IMR-90 (cell line): ENCODE results near the gene SERPINF2. TPM values are rescaled to one million over a fixed set of nuclear protein-coding genes. Genes with fewer than 3 reads are reported as not detected.

Experiments used
- ATAC-seq: fragments of 200-7000 bp; cut with Tn5 transposase; 2 replicates; pipeline ENCODE4 v1.9.1; 2020; ENCODE audit warnings: low read depth, mild to moderate bottlenecking, moderate library complexity
- BruUV-seq: library from RNA; stranded (reverse); fragments of 400-500 nt; replicated peaks from 2 replicates; lab custom pipeline; 2021; lab: Mats Ljungman, UMichigan
- CTCF ChIA-PET: fragments of 300-600 bp; formaldehyde crosslinking; extraction: SDS; loops from one replicate; lab custom pipeline; 2021; ENCODE audit warnings: antibody characterized with exemption; lab: Yijun Ruan, JAX
- POLR2A ChIA-PET: fragments of 300-600 bp; sonication (Branson Sonifier 250); formaldehyde crosslinking; loops from one replicate; lab custom pipeline; 2022; ENCODE audit warnings: antibody characterized with exemption; ENCODE audit not compliant: unreplicated experiment; lab: Charles Lee
- DNase-seq: peaks from one replicate; pipeline ENCODE4 v3.0.0; 2013
- H2AFZ ChIP-seq: replicated peaks from 2 replicates; pipeline ENCODE3; 2013; ENCODE audit warnings: low read length, mild to moderate bottlenecking; ENCODE audit not compliant: poor library complexity
- H2AK5ac ChIP-seq: 2 replicates; pipeline ENCODE4 v1.6.1; 2013; ENCODE audit warnings: low read depth, low read length, inconsistent platforms
- H2AK9ac ChIP-seq: replicated peaks from 2 replicates; pipeline ENCODE3; 2013; ENCODE audit warnings: mild to moderate bottlenecking, low read depth, low read length, moderate library complexity; ENCODE audit not compliant: poor library complexity
- H2BK120ac ChIP-seq: 2 replicates; pipeline ENCODE4 v1.6.1; 2013; ENCODE audit warnings: low read depth, low read length, inconsistent platforms
- H2BK15ac ChIP-seq: 3 replicates; pipeline ENCODE4 v1.6.1; 2013; ENCODE audit warnings: low read depth, low read length, inconsistent platforms
- H2BK20ac ChIP-seq: 2 replicates; pipeline ENCODE4 v1.6.1; 2013; ENCODE audit warnings: low read depth, mild to moderate bottlenecking, inconsistent platforms, low read length, moderate library complexity
- H2BK5ac ChIP-seq: 2 replicates; pipeline ENCODE4 v1.6.1; 2013; ENCODE audit warnings: mild to moderate bottlenecking, low read depth, low read length, inconsistent platforms; ENCODE audit not compliant: poor library complexity, severe bottlenecking
- H3K14ac ChIP-seq: replicated peaks from 2 replicates; pipeline ENCODE4 v1.6.1; 2013; ENCODE audit warnings: low read depth, low read length, inconsistent platforms
- H3K18ac ChIP-seq: 2 replicates; pipeline ENCODE4 v1.6.1; 2013; ENCODE audit warnings: low read depth, low read length, control low read depth
- H3K23ac ChIP-seq: 2 replicates; pipeline ENCODE4 v1.6.1; 2013; ENCODE audit warnings: low read depth, low read length, inconsistent platforms
- H3K27ac ChIP-seq: 2 replicates; pipeline ENCODE4 v1.5.1; 2013; ENCODE audit warnings: mild to moderate bottlenecking, control low read depth, low read length; ENCODE audit not compliant: insufficient read depth
- H3K27me3 ChIP-seq: 2 replicates; pipeline ENCODE4 v1.6.1; 2013; ENCODE audit warnings: low read length; ENCODE audit not compliant: control insufficient read depth, insufficient read depth
- H3K36me3 ChIP-seq: 2 replicates; pipeline ENCODE4 v1.6.1; 2013; ENCODE audit warnings: low read length, mixed read lengths; ENCODE audit not compliant: control insufficient read depth, insufficient read depth
- H3K4ac ChIP-seq: 2 replicates; pipeline ENCODE4 v1.6.1; 2013; ENCODE audit warnings: low read depth, low read length, inconsistent platforms
- H3K4me1 ChIP-seq: 2 replicates; pipeline ENCODE4 v1.6.1; 2013; ENCODE audit warnings: low read length, mixed read lengths; ENCODE audit not compliant: control insufficient read depth, insufficient read depth
- H3K4me2 ChIP-seq: 2 replicates; pipeline ENCODE4 v1.6.1; 2013; ENCODE audit warnings: low read depth, mild to moderate bottlenecking, control low read depth, low read length, moderate library complexity
- H3K4me3 ChIP-seq: 2 replicates; pipeline ENCODE4 v1.5.1; 2013; ENCODE audit warnings: low read depth, mild to moderate bottlenecking, control low read depth, low read length, moderate library complexity; ENCODE audit not compliant: insufficient read depth
- H3K56ac ChIP-seq: 2 replicates; pipeline ENCODE4 v1.6.1; 2013; ENCODE audit warnings: low read length, inconsistent platforms; ENCODE audit not compliant: insufficient read depth; ENCODE audit errors: extremely low read depth
- H3K79me1 ChIP-seq, 2 experiments: 2 replicates each; pipeline ENCODE4 v1.6.1; 2013; ENCODE audit warnings: low read length in 2 of 2, inconsistent platforms in 1 of 2, low read depth in 1 of 2
- H3K9ac ChIP-seq: 2 replicates; pipeline ENCODE4 v1.6.1; 2013; ENCODE audit warnings: low read depth, low read length, control low read depth
- H3K9me1 ChIP-seq: 2 replicates; pipeline ENCODE4 v1.6.1; 2013; ENCODE audit warnings: low read length, inconsistent platforms; ENCODE audit not compliant: insufficient read depth
- H3K9me3 ChIP-seq: 2 replicates; pipeline ENCODE4 v1.6.1; 2013; ENCODE audit warnings: low read length; ENCODE audit not compliant: control insufficient read depth, insufficient read depth
- H4K20me1 ChIP-seq: 2 replicates; pipeline ENCODE4 v1.6.1; 2013; ENCODE audit warnings: low read length, inconsistent platforms; ENCODE audit not compliant: insufficient read depth
- H4K5ac ChIP-seq: 2 replicates; pipeline ENCODE4 v1.6.1; 2013; ENCODE audit warnings: mild to moderate bottlenecking, low read depth, low read length, control low read depth
- H4K8ac ChIP-seq, 2 experiments: 2 replicates each; pipeline ENCODE4 v1.6.1; 2013; ENCODE audit warnings: low read depth in 2 of 2, low read length in 2 of 2, control low read depth in 1 of 2, inconsistent platforms in 1 of 2
- H4K91ac ChIP-seq: 2 replicates; pipeline ENCODE4 v1.6.1; 2013; ENCODE audit warnings: low read depth, low read length, inconsistent platforms; ENCODE audit not compliant: insufficient read depth
- BHLHE40 ChIP-seq: fragments of 150-350 bp; IDR thresholded peaks from 2 replicates; pipeline ENCODE4 v1.6.1; 2016; ENCODE audit warnings: mild to moderate bottlenecking, low read depth, low read length
- ELK1 ChIP-seq: fragments of 150-350 bp; IDR thresholded peaks from 2 replicates; pipeline ENCODE4 v1.6.1; 2016; ENCODE audit warnings: low read depth, mild to moderate bottlenecking, low read length, moderate library complexity, borderline replicate concordance
- MXI1 ChIP-seq: IDR thresholded peaks from 2 replicates; pipeline ENCODE4 v1.6.1; 2012; ENCODE audit warnings: low read depth, mild to moderate bottlenecking, low read length, moderate library complexity, borderline replicate concordance
- NFE2L2 ChIP-seq: fragments of 150-350 bp; IDR thresholded peaks from 2 replicates; pipeline ENCODE4 v1.6.1; 2016; ENCODE audit warnings: low read depth, mild to moderate bottlenecking, low read length
- SMC3 ChIP-seq: fragments of 150-350 bp; IDR thresholded peaks from 2 replicates; pipeline ENCODE4 v1.6.1; 2016; ENCODE audit warnings: low read depth, mild to moderate bottlenecking, antibody characterized with exemption, low read length, moderate library complexity
- WGBS, 2 experiments: methylation state at CpG; one replicate each; pipeline versions ENCODE4 v1.1.5 to v1.1.7; 2013; ENCODE audit warnings: missing lambda C conversion rate in 2 of 2; ENCODE audit not compliant: insufficient read length in 1 of 2; ENCODE audit errors: extremely low coverage in 2 of 2; 5-methylcytosine and 5-hydroxymethylcytosine counted together
- dilution Hi-C: fragments of 300-500 bp; cut with HindIII; formaldehyde crosslinking; loops from one replicate; pipeline ENCODE4 v1.14.3; 2018; ENCODE audit warnings: low sequenced_read_pairs; ENCODE audit not compliant: unreplicated experiment
- in situ Hi-C: fragments of 300-500 bp; cut with MboI; formaldehyde crosslinking; loops from 3 replicates; pipeline ENCODE4 v1.14.3; 2019; ENCODE audit warnings: low sequenced_read_pairs, inconsistent platforms, mixed read lengths
- intact Hi-C: fragments of 100-400 bp; cut with micrococcal nuclease; formaldehyde crosslinking; loops from 2 replicates; pipeline ENCODE4 v1.10.0; 2022
- polyA plus RNA-seq, 3 experiments: library from polyadenylated mRNA; depleted of rRNA; stranded (reverse); fragments of >200 nt; gene quantifications; 2 replicates each; pipeline ENCODE4 v1.2.3, GENCODE V29; 2012; ENCODE audit warnings: low replicate concordance in 1 of 3
- total RNA-seq: library from RNA; depleted of rRNA; stranded (reverse); fragments of >200 nt; gene quantifications from 2 replicates; pipeline ENCODE4 v1.2.3, GENCODE V29; 2012

Gene SERPINF2
- total and polyA plus RNA-seq, 2 of the 4 experiments (the other 2 are of a cell fraction), result not detected

- H2BK120ac ChIP-seq, result no peak overlapping the region
- H3K4me1 ChIP-seq, result no peaks in the 10 kb centered on the region
- H3K9ac ChIP-seq, result no peak overlapping the region
- dilution Hi-C loops (no loop called here), intact Hi-C loops (no loop called here), in situ Hi-C loops (loop anchor here (25.0 kb wide), 1 partner anchor 334 kb away; the partner anchor contains the start of genes DPH1, OVCA2 and RTN4RL1)
- no peak overlapping the region for H2BK5ac ChIP-seq
- H3K4ac ChIP-seq, result no peak overlapping the region
- H3K23ac ChIP-seq, result no peak overlapping the region
- H3K4me2 ChIP-seq, result no peak overlapping the region
- H4K5ac ChIP-seq, result no peak overlapping the region
- no peak overlapping the region for H4K8ac ChIP-seq
- no peaks in the 10 kb centered on the region for H3K9me3 ChIP-seq
- TF ChIP-seq NFE2L2, result no peak
- no peak for TF ChIP-seq SMC3
- no peak for TF ChIP-seq MXI1
- TF ChIP-seq BHLHE40, result no peak
- no peak for TF ChIP-seq ELK1
- no peak overlapping the region for H3K4me3 ChIP-seq
- peaks cover 5% of the 10 kb centered on the region; the same call in 1 of the 2 replicates for H3K9me1 ChIP-seq
- CTCF ChIA-PET, result no interaction called here
- WGBS, 2 experiments, result 48% methylated on average over 3 of the region's 4 CpGs; no CpG with 5 or more reads in 1 of the 2 experiments
- H2BK20ac ChIP-seq, result no peak overlapping the region
- no peaks in the 10 kb centered on the region for H3K27me3 ChIP-seq
- no peak overlapping the region for H3K14ac ChIP-seq
- H2AK9ac ChIP-seq, result no peak overlapping the region
- ATAC-seq (no peak), DNase-seq (peak; percentile 37)
- no peak overlapping the region for H2AFZ ChIP-seq
- H2AK5ac ChIP-seq, result no peak overlapping the region
- H3K79me1 ChIP-seq, result no peaks in the 10 kb centered on the region
- TSS peak; percentile 27 for BruUV-seq
- H2BK15ac ChIP-seq, result no peak overlapping the region
- POLR2A ChIA-PET, result no interaction called here
- peaks cover 9% of the 10 kb centered on the region; the same call in 1 of the 2 replicates for H4K20me1 ChIP-seq
- H4K91ac ChIP-seq, result no peak overlapping the region
- no peak overlapping the region for H3K27ac ChIP-seq
- peaks cover 9% of the 10 kb centered on the region for H3K36me3 ChIP-seq
- H3K56ac ChIP-seq, result no peak overlapping the region
- H3K18ac ChIP-seq, result no peak overlapping the region
Measured at GRCh38 chr17:1703063-1703462, 39.6 kb upstream of the SERPINF2 start.
